Right atrium auricular region (tissue), 2 donors: ENCODE measurements around the gene CD53. TPM values are rescaled to one million over a fixed set of nuclear protein-coding genes. Genes with fewer than 3 reads are reported as not detected.
A peak's percentile ranks its signal among the peaks of the same experiment; 100 is the strongest.

ENCODE experiments used
- DNase-seq: peaks from one replicate; pipeline ENCODE4 v3.0.0-alpha.2; 2019; ENCODE audit warnings: low spot score
- H3K27ac ChIP-seq, 2 donors: fragments of 200-600 bp; sonication (generic); 1 replicate in 1 of 2; 2 replicates in 1 of 2; pipeline ENCODE4 v1.5.1; 2016 to 2019
- H3K27me3 ChIP-seq, 2 donors: fragments of 200-600 bp; sonication (generic); one replicate each; pipeline versions ENCODE4 v1.5.1 to v1.6.0; 2017 to 2019
- H3K36me3 ChIP-seq: fragments of 200-600 bp; sonication (generic); one replicate; pipeline ENCODE4 v1.5.1; 2016
- H3K4me1 ChIP-seq, 2 donors: fragments of 200-600 bp; sonication (generic); one replicate each; pipeline versions ENCODE4 v1.5.1 to v1.6.0; 2017 to 2019
- H3K4me3 ChIP-seq, 2 donors: fragments of 200-600 bp; sonication (generic); 1 replicate in 1 of 2; 2 replicates in 1 of 2; pipeline ENCODE4 v1.5.1; 2017 to 2019; ENCODE audit warnings: mild to moderate bottlenecking in 1 of 2, moderate library complexity in 1 of 2
- H3K9me3 ChIP-seq, 2 donors: fragments of 200-600 bp; sonication (generic); one replicate each; pipeline ENCODE4 v1.5.1; 2019
- total RNA-seq, 2 donors: library from RNA; depleted of rRNA; stranded (reverse); fragments of >200 nt; gene quantifications; one replicate each; pipeline ENCODE4 v1.1.0, GENCODE V29; 2016
- TF ChIP-seq, protein P1 (sequence below), 2 donors: fragments of 200-600 bp; sonication (generic); IDR thresholded peaks; one replicate each; pipeline ENCODE4 v1.5.1; 2019; ENCODE audit warnings: antibody characterized with exemption in 2 of 2

Gene CD53
- total RNA-seq, 2 donors from 2014 or later: 7.0 to 29.4 TPM

DNA sequence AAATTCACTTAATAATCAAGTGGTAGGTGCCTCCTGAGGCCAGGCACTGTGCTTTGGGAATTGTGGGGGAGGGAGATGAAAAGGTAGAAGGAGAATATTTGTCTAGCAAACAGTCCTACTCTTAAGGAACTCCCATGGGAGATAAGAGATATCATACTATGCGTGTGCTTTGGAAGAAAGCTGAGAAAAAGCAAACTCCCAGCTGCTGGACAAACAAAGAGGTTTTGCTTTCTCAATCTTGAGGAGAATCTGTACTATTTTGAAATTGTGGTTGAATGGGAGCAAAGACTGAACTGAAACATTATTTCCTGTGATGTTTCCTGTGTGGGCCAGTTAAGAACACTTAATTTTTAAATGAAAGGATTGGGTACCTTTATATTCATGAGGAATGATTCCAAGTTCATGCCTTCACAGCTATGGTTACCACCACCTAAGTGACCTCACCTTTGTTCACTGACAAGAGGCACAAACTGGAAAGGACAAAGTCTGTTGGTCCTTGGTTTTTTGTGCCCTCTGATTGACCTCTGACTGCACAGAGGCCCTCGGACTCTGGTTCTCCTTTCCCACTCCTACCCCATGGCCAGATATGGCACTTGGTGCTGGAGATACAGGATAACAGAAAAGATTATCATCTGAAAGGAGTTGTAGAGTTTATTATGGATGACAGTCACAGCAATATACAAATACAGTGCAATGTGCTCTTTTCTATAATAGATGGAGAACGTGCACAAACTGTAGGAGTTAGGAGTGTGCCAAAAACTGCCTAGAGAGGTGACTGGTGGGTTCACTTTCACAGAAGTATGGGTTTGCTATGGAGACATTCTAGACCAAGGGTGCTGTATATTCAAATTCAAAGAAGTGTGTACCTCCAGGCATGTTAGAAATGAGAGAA, 1.6 kb downstream of the CD53 start:
- Histone ChIP-seq H3K9me3 (no peaks in the 10 kb centered on the region), H3K4me3 (peak overlapping the region in 1 of 2 donors; percentile 25), H3K4me1 (no peaks in the 10 kb centered on the region), H3K36me3 (no peaks in the 10 kb centered on the region), H3K27ac (peak overlapping the region in 1 of 2 donors; percentile 22), H3K27me3 (no peaks in the 10 kb centered on the region)
- DNase-seq: no peak
- TF ChIP-seq, protein P1, sequence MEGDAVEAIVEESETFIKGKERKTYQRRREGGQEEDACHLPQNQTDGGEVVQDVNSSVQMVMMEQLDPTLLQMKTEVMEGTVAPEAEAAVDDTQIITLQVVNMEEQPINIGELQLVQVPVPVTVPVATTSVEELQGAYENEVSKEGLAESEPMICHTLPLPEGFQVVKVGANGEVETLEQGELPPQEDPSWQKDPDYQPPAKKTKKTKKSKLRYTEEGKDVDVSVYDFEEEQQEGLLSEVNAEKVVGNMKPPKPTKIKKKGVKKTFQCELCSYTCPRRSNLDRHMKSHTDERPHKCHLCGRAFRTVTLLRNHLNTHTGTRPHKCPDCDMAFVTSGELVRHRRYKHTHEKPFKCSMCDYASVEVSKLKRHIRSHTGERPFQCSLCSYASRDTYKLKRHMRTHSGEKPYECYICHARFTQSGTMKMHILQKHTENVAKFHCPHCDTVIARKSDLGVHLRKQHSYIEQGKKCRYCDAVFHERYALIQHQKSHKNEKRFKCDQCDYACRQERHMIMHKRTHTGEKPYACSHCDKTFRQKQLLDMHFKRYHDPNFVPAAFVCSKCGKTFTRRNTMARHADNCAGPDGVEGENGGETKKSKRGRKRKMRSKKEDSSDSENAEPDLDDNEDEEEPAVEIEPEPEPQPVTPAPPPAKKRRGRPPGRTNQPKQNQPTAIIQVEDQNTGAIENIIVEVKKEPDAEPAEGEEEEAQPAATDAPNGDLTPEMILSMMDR (IDR thresholded peaks at IDR 0.05): no peak

DNA sequence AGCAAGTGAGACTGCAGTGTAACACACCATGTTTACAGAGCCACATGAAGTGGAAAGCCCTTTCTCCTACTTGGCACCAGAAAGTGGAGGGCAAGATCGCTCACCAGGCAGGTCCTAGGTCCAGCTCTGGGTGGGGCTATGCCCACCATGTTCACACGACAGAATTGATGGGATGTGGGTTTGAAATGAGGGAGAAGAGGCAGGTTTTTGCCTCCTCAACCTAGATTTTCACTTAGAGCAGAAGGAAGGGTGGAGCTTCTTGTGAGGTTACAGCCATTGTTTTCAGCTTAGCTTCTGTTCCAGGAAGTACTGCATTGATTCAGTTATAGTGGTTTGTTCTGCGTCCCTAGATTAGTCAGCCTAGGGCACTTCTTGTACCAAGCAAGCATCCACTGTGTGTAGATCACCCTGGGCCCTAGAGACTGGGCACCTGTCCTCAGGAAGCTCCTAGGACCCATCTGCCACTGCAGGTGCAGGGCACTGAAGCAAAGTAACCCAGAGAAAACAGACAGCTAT, 2.3 kb downstream of the CD53 start:
- H3K4me1 ChIP-seq: no peaks in the 10 kb centered on the region
- no peak overlapping the region for H3K27ac ChIP-seq

DNA sequence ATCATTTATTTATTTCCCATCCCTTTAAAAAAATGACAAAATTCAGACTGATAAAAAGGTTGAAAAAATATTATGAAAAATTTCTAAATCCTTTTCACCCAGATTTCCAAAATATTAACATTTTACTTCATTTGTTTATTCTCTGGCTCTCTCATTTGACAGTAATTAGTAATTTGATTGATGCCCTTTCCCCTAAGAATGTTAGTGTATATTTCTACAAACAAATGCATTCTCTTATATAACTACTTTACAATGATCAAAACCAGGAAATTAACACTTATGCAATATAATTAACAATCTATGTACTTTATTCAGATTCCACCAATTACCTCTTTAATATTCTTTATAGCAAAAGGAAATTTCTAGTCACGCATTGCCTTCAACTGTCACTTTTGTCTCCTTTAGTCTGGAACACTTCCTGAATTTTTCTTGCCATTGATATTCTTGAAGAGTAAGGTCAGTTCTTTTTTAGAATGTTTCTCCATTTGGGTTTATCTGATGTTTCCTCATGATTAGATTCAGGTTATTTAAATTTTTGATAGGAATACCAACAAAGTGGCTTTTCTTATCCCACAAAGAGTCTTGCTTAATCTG, 3.9 kb downstream of the CD53 start:
- no peaks in the 10 kb centered on the region for H3K9me3 ChIP-seq
- H3K4me3 ChIP-seq: no peak overlapping the region
- no peaks in the 10 kb centered on the region for H3K36me3 ChIP-seq
- H3K27me3 ChIP-seq: no peaks in the 10 kb centered on the region
- no peak overlapping the region for H3K27ac ChIP-seq
- TF ChIP-seq, protein P1 (IDR thresholded peaks at IDR 0.05): no peak
- DNase-seq: no peak
- no peaks in the 10 kb centered on the region for H3K4me1 ChIP-seq

More for the DNA sequence above, 2.3 kb downstream of the CD53 start:
- H3K9me3 ChIP-seq: no peaks in the 10 kb centered on the region
- TF ChIP-seq, protein P1 (IDR thresholded peaks at IDR 0.05): no peak
- no peaks in the 10 kb centered on the region for H3K27me3 ChIP-seq
- peak overlapping the region in 1 of 2 donors; percentile 25 for H3K4me3 ChIP-seq
- no peak for DNase-seq
- H3K36me3 ChIP-seq: no peaks in the 10 kb centered on the region

DNA sequence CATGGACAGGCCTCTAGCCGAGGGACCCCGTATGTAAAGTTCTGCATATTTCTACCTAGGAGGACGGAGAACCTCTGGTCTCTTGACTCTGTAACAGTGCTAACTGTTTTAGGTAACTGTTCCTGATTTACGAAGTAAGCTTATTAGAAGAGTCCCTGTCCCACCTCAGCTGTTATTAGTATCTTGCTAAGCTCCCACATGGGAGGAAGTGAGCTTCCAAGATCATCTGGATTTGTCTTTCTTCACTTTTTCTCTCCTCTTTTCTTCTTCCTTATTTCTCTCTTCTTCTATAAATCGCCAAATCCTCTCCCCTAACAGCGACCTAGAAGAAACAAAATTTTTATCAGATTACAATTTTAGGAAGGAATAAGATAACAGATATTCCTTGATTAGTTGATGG, 4.4 kb downstream of the CD53 start:
- Histone ChIP-seq H3K36me3 (no peaks in the 10 kb centered on the region), H3K4me3 (no peak overlapping the region), H3K27ac (no peak overlapping the region), H3K9me3 (no peaks in the 10 kb centered on the region), H3K4me1 (no peaks in the 10 kb centered on the region), H3K27me3 (no peaks in the 10 kb centered on the region)
- DNase-seq: no peak
- TF ChIP-seq, protein P1 (IDR thresholded peaks at IDR 0.05): no peak

DNA sequence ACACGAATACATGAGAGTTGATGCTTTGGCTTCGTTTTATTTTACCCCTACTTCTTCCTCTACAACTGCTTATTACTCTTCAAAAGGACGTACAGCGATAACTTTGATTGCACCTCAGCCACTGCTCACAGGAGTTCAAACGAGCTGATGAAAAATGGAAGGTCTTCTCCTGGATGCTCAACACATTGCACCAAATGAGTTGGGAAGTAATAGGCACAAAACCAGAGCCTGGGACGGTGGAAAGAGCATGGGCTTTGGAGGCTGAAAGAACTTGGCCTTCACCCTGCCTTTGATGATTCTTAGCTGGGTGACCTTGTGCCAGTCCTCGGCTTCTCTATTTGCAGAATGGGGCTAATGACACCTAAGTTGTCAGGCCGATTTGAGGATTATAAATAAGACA, 4.8 kb downstream of the CD53 start:
- Histone ChIP-seq H3K4me3 (no peak overlapping the region), H3K27me3 (no peaks in the 10 kb centered on the region), H3K36me3 (no peaks in the 10 kb centered on the region), H3K9me3 (no peaks in the 10 kb centered on the region), H3K27ac (no peak overlapping the region), H3K4me1 (no peaks in the 10 kb centered on the region)
- TF ChIP-seq, protein P1 (IDR thresholded peaks at IDR 0.05): no peak
- DNase-seq: no peak
